Kidney (tissue), 14 donors: ENCODE results near the gene SRGAP3. TPM values are rescaled to one million over a fixed set of nuclear protein-coding genes. Genes with fewer than 3 reads are reported as not detected.

Experiments used
- DNase-seq, 5 donors: peaks; one replicate each; pipeline ENCODE4 v3.0.0-alpha.2; 2013 to 2020
- FAIRE-seq: peaks from 2 replicates; lab custom pipeline; 2012; peaks lifted over from hg19 to GRCh38; lab: Jason Lieb, UNC
- H3K27ac ChIP-seq, 2 donors: one replicate each; pipeline ENCODE4 v1.7.0; 2013; ENCODE audit warnings: low read depth in 2 of 2, low read length in 2 of 2, inconsistent platforms in 1 of 2
- H3K27me3 ChIP-seq: one replicate; pipeline ENCODE4 v1.7.1; 2013; ENCODE audit warnings: low read length, inconsistent platforms; ENCODE audit not compliant: control insufficient read depth, insufficient read depth
- H3K36me3 ChIP-seq, 3 donors: one replicate each; pipeline versions ENCODE4 v1.7.0 to v1.7.1; 2013; ENCODE audit warnings: low read length in 3 of 3, control low read depth in 1 of 3, inconsistent platforms in 1 of 3; ENCODE audit not compliant: insufficient read depth in 3 of 3, control insufficient read depth in 2 of 3
- H3K4me1 ChIP-seq, 3 donors: one replicate each; pipeline versions ENCODE4 v1.7.0 to v1.7.1; 2013; ENCODE audit warnings: low read length in 3 of 3, inconsistent platforms in 1 of 3, low read depth in 1 of 3; ENCODE audit not compliant: control insufficient read depth in 2 of 3, insufficient read depth in 2 of 3
- H3K4me3 ChIP-seq, 3 donors: one replicate each; pipeline versions ENCODE4 v1.7.0 to v1.8.1; 2013; ENCODE audit warnings: low read length in 3 of 3, control low read depth in 1 of 3, inconsistent platforms in 1 of 3
- H3K9ac ChIP-seq, 3 donors: one replicate each; pipeline versions ENCODE4 v1.7.0 to v1.7.1; 2013; ENCODE audit warnings: low read length in 3 of 3, control low read depth in 1 of 3, inconsistent platforms in 1 of 3
- H3K9me3 ChIP-seq, 3 donors: one replicate each; pipeline versions ENCODE4 v1.7.0 to v1.7.1; 2013; ENCODE audit warnings: low read length in 3 of 3, control low read depth in 1 of 3, inconsistent platforms in 1 of 3; ENCODE audit not compliant: control insufficient read depth in 2 of 3, insufficient read depth in 1 of 3
- intact Hi-C: fragments of 100-400 bp; cut with DNase I; formaldehyde crosslinking; loops from one replicate; pipeline ENCODE4 v1.11.1; 2022
- polyA plus RNA-seq: library from polyadenylated mRNA; stranded (reverse); fragments of 350-450 nt; fragmentation: Illumina TruSeq; extraction: RNeasy Lipid Tissue Mini Kit (QIAGEN cat#74804); gene quantifications from one replicate; pipeline ENCODE4 v1.2.3, GENCODE V29; 2014; ENCODE audit warnings: low read depth, low replicate concordance; ENCODE audit not compliant: insufficient read depth
- total RNA-seq: library from RNA; stranded (reverse); fragmentation: NEBNext Ultra II Directional; extraction: Animal tissue kit (Norgen Biotek cat#: 25700); gene quantifications from one replicate; pipeline ENCODE4 v1.2.1, GENCODE V29; 2021
- TF ChIP-seq, protein P1 (sequence below): IDR thresholded peaks from 3 replicates; pipeline ENCODE4 v1.5.1; 2012; ENCODE audit warnings: mild to moderate bottlenecking, moderate library complexity, borderline replicate concordance; ENCODE audit not compliant: insufficient read depth; ENCODE audit errors: extremely low read depth
- donor health status: control.
- donor health status: control.
- donor health status: control.
- donor health status: control.
- donor health status: control.
- donor health status: DM: yes; HTN: yes; CAD: no.
- donor health status: Normal renal cell carcinoma (clear cell type).

The SRGAP3 gene
- total and polyA plus RNA-seq, 2 donors from 2014 or later: 4.1 to 24.3 TPM

DNA sequence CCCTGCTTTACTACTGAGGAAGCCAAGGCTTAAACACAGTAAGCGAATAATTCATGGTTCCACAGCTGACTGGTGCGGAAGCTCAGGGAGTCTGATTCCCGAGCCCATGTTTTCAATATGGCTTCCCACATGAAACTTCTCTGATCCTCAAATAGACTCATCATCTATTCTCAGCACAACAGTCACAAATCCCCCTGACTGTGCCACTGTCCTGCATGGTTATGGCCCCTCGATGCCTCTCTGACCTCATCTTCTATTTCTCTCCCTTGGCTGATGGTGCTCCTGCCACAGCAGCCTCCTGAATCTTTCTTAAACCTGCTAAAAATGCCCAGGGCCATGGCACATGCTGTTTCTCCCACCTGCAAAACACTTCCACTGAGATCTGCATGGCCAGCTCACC, 43.2 kb downstream of the SRGAP3 start:
- no peak for DNase-seq
- intact Hi-C loops: no loop called here
- no peak for FAIRE-seq
- Histone ChIP-seq H3K4me1 (peaks cover 0 to 4% (median 0%) of the 10 kb centered on the region in 3 donors), H3K36me3 (no peaks in the 10 kb centered on the region), H3K9me3 (no peaks in the 10 kb centered on the region), H3K9ac (no peak overlapping the region), H3K27ac (no peak overlapping the region), H3K27me3 (no peaks in the 10 kb centered on the region), H3K4me3 (no peak overlapping the region)
- TF ChIP-seq, protein P1, sequence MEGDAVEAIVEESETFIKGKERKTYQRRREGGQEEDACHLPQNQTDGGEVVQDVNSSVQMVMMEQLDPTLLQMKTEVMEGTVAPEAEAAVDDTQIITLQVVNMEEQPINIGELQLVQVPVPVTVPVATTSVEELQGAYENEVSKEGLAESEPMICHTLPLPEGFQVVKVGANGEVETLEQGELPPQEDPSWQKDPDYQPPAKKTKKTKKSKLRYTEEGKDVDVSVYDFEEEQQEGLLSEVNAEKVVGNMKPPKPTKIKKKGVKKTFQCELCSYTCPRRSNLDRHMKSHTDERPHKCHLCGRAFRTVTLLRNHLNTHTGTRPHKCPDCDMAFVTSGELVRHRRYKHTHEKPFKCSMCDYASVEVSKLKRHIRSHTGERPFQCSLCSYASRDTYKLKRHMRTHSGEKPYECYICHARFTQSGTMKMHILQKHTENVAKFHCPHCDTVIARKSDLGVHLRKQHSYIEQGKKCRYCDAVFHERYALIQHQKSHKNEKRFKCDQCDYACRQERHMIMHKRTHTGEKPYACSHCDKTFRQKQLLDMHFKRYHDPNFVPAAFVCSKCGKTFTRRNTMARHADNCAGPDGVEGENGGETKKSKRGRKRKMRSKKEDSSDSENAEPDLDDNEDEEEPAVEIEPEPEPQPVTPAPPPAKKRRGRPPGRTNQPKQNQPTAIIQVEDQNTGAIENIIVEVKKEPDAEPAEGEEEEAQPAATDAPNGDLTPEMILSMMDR: no peak

DNA sequence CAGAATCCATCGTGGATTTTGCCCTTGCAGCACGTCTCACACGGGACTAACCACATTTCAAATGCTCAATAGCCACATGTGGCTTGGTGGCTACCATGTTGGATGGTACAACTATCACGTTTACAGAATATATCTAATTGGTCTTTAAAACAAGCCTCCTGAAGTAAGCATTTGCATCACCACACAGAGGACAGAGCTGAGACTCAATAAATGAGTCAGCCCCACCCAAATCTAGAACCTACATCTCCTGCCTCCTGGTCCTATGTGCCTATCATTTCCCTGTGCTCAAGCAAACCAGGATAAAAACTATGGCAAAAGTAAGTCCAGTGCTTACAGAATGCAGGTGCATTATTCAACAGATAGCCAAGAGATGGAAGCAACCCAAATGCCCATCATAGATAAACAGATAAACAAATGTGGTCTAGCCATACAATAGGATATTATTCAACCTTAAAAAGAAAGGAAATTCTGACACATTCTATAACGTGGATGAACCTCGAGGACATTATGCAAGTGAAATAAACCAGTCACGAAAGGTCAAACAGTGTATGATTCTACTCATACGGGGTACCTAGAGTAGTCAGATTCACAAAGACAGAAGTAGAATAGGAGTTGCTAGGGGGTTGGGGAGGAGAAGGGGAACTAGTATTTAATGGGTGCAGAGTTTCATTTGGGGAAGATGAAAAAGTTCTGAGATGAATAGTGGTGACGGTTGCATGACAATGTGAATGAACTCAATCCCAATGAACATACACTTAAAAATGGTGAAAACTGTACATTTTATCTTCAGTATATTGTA, 43.9 kb downstream of the SRGAP3 start:
- DNase-seq: no peak
- H3K9ac ChIP-seq: no peak overlapping the region
- H3K9me3 ChIP-seq: no peaks in the 10 kb centered on the region
- no peak for FAIRE-seq
- peaks cover 0 to 4% (median 0%) of the 10 kb centered on the region in 3 donors for H3K4me1 ChIP-seq
- no peaks in the 10 kb centered on the region for H3K36me3 ChIP-seq
- TF ChIP-seq, protein P1: no peak
- H3K4me3 ChIP-seq: no peak overlapping the region
- intact Hi-C loops: no loop called here
- no peak overlapping the region for H3K27ac ChIP-seq
- no peaks in the 10 kb centered on the region for H3K27me3 ChIP-seq

DNA sequence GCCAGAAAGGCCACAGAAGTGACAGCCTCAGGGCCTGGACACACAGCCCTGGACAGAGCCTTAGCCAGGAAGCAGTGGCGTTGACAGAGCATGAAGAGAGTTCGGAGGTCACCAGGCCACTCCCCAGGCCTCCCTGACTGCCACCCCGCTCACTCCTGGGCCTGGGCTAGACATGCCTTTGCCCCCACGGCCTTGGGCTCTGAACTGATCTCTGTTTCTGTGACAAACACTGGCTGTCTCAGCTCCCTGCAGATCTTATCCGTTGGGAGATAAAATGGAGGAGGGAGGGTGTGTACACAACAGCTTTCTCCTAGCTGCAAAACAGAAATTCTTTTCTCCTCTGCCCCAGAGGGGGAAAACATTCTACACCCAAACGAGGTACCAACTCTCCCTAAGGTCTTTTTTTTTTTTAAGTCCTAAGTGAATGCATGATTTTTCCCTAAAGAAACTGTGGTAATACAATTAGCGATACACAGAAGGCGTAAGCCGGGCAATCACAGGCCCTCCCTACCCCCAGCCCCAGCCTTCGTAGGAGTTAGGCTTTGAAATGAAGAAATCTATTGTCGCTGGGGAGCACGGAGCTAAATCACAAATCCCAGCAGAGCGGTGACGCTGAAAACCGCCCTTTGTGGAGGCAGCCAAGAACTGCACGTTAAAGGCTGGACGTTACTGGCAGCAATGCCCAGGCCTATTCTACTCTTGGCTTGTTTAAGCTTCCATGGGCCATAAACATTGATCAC, 45.0 kb downstream of the SRGAP3 start:
- Histone ChIP-seq H3K4me1 (peaks cover 0 to 4% (median 0%) of the 10 kb centered on the region in 3 donors), H3K4me3 (no peak overlapping the region), H3K36me3 (no peaks in the 10 kb centered on the region), H3K9ac (peak overlapping the region in 1 of 3 donors; percentile 4), H3K27me3 (no peaks in the 10 kb centered on the region), H3K27ac (no peak overlapping the region), H3K9me3 (no peaks in the 10 kb centered on the region)
- FAIRE-seq (no peak), DNase-seq (peak in 4 of 5 donors; percentile 58 to 74 (median 66))
- intact Hi-C loops: no loop called here
- TF ChIP-seq, protein P1: no peak
